ENCODE results near the gene COPS6. TPM values are rescaled to one million over a fixed set of nuclear protein-coding genes. Genes with fewer than 3 reads are reported as not detected.

COPS6 gene
- polyA plus RNA-seq, 1 of the 3 experiments (the other 2 are of a cell fraction): 435 TPM

DNA sequence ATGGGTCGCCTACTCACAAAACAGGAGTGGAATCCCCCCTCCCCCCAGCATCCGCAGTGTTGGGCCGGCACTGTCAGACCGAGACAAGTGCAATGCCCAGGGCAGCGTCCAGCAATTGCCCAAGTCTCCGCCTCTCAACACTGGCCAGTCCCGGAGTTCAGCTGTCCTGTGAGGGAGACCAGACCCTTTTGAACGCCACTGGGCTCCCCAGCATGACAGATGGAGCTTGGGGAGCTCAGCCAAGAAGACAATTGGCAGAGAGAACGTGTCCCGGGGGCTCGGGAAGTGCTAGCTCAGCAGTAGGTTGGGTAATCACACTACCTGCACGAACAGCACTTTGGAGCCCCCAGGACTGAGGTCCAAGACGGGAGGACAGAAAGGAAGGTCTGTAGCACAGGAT is 4.7 kb downstream of the COPS6 start:
- POLR2A ChIA-PET: interaction anchor here (1.0 to 7.5 kb wide), 2 partner anchors 7 to 36 kb away, joined by 4 to 98 read pairs; partner anchors contain the start of genes AP4M1 and MCM7
- peaks cover 76 to 77% of the 10 kb centered on the region in 2 experiments for H3K36me3 ChIP-seq (replicated peaks in 1 of 2; ENCODE audit: control insufficient read depth in 1 of 2, insufficient read depth in 2 of 2, low read length in 1 of 2)

DNA sequence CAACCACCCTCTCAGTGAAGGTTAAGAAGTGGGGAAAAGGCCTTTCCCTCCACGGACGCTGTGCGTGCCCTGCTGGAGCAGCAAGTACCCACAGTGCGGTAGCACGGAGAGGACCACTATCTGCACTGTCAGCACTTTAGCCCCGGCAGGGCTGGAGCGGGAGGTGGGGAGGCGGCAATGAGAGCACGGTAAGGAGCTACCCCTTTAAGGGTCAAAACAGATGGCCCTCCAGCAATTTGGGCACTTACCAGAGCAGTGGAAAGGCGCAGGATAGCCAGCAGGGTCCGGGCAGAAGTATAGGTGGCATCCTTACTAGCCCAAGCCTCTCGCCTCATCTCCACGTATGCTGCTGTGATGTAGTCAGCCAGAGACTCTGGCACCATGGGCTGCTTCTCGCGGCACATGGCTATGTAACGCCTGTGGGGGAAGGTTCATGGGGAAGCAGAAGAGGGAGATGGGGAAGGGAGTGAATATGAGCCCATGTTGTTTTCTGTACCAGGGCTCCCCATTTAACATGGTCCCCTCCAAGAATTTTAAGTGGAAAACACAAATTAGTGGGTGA is 5.2 kb downstream of the COPS6 start:
- Histone ChIP-seq H3K9ac (no peak overlapping the region), H3K4me2 (no peak overlapping the region), H3K4me3 (ENCODE audit: low read depth in 2 of 2, low read length in 1 of 2) (no peak overlapping the region; a peak in 1 of 4 replicates), H2AFZ (ENCODE audit: low read depth) (no peak overlapping the region), H3F3A (replicated peaks; ENCODE audit: insufficient read depth) (peaks cover 75% of the 10 kb centered on the region), H3K9me3 (no peaks in the 10 kb centered on the region), H3K27ac (ENCODE audit: low read depth in 2 of 2, low read length in 1 of 2) (peak overlapping the region in 1 of 2 experiments; percentile 58; a peak in 2 of 4 replicates), H4K20me1 (ENCODE audit: insufficient read depth) (peaks cover 3% of the 10 kb centered on the region; the same call in 1 of the 2 replicates), H3K36me3 (replicated peaks in 1 of 2; ENCODE audit: control insufficient read depth in 1 of 2, insufficient read depth in 2 of 2, low read length in 1 of 2) (peaks cover 81 to 82% of the 10 kb centered on the region in 2 experiments), H3K9me2 (no peaks in the 10 kb centered on the region), H3K4me1 (ENCODE audit: control insufficient read depth in 1 of 2, insufficient read depth in 2 of 2, low read depth in 1 of 2, low read length in 1 of 2) (peaks cover 18 to 58% of the 10 kb centered on the region in 2 experiments; a peak in 3 of 4 replicates), H3K79me2 (ENCODE audit: insufficient read depth) (peaks cover 89% of the 10 kb centered on the region), H3K27me3 (ENCODE audit: insufficient read depth) (no peaks in the 10 kb centered on the region)
- no peak for DNase-seq
- ChIA-PET POLR2A (interaction anchor here (1.0 to 7.5 kb wide), 2 partner anchors 7 to 35 kb away, joined by 4 to 98 read pairs; partner anchors contain the start of genes AP4M1 and MCM7), CTCF (interaction anchor here (1.2 kb wide), 1 partner anchor 37 kb away, joined by 6 read pairs; no protein-coding TSS in a partner anchor)
- TF ChIP-seq TAF1 (IDR thresholded peaks at IDR 0.05; ENCODE audit: borderline replicate concordance, low read depth, low read length): no peak
- TF ChIP-seq SIN3A (IDR thresholded peaks at IDR 0.05; ENCODE audit: borderline replicate concordance, low read depth, low read length): 0 out of 2 replicates have a peak, but pooled peaks have one; percentile 7
- TF ChIP-seq, protein P1, sequence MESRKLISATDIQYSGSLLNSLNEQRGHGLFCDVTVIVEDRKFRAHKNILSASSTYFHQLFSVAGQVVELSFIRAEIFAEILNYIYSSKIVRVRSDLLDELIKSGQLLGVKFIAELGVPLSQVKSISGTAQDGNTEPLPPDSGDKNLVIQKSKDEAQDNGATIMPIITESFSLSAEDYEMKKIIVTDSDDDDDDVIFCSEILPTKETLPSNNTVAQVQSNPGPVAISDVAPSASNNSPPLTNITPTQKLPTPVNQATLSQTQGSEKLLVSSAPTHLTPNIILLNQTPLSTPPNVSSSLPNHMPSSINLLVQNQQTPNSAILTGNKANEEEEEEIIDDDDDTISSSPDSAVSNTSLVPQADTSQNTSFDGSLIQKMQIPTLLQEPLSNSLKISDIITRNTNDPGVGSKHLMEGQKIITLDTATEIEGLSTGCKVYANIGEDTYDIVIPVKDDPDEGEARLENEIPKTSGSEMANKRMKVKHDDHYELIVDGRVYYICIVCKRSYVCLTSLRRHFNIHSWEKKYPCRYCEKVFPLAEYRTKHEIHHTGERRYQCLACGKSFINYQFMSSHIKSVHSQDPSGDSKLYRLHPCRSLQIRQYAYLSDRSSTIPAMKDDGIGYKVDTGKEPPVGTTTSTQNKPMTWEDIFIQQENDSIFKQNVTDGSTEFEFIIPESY (IDR thresholded peaks at IDR 0.05; ENCODE audit: borderline replicate concordance, low read depth): peak; percentile 1; the same call in 1 of the 2 replicates
- TF ChIP-seq RFX5 (IDR thresholded peaks at IDR 0.05; ENCODE audit: low read length): no peak
- no peak for TF ChIP-seq GABPA (IDR thresholded peaks at IDR 0.05; ENCODE audit: low read depth)
- 0 out of 2 replicates have a peak, but pooled peaks have one; percentile 43 for TF ChIP-seq FOXJ3 (CRISPR knock-in tag; IDR thresholded peaks at IDR 0.05)
- peak; percentile 45; the same call in 1 of the 2 replicates for TF ChIP-seq POLR2AphosphoS5 (IDR thresholded peaks at IDR 0.05; ENCODE audit: low read depth, low read length)
- no peak for TF ChIP-seq JUND (IDR thresholded peaks at IDR 0.05)
- 86% methylated on average over 16 of the region's 16 CpGs for WGBS (ENCODE audit: low lambda C conversion rate)

More for the DNA sequence above, 4.7 kb downstream of the COPS6 start:
- no peaks in the 10 kb centered on the region for H3K27me3 ChIP-seq (ENCODE audit: insufficient read depth)
- peak; percentile 52 for DNase-seq
- no peaks in the 10 kb centered on the region for H3K9me2 ChIP-seq
- H3K9ac ChIP-seq: no peak overlapping the region
- H2AFZ ChIP-seq (ENCODE audit: low read depth): no peak overlapping the region
- H3K79me2 ChIP-seq (ENCODE audit: insufficient read depth): peaks cover 89% of the 10 kb centered on the region
- peaks cover 3% of the 10 kb centered on the region; the same call in 1 of the 2 replicates for H4K20me1 ChIP-seq (ENCODE audit: insufficient read depth)
- WGBS (ENCODE audit: low lambda C conversion rate): 71% methylated on average over 9 of the region's 13 CpGs
- no peak for TF ChIP-seq SMC3 (IDR thresholded peaks at IDR 0.05; ENCODE audit: low read depth, low read length)
- TF ChIP-seq SIN3A (IDR thresholded peaks at IDR 0.05; ENCODE audit: borderline replicate concordance, low read depth, low read length): 0 out of 2 replicates have a peak, but pooled peaks have one; percentile 10
- TF ChIP-seq, protein P1 (IDR thresholded peaks at IDR 0.05; ENCODE audit: borderline replicate concordance, low read depth): peak; percentile 5; the same call in 1 of the 2 replicates
- TF ChIP-seq CHD2 (IDR thresholded peaks at IDR 0.05; ENCODE audit: low read length, partially characterized antibody): peak; percentile 10
- H3K9me3 ChIP-seq: no peaks in the 10 kb centered on the region
- peaks cover 76% of the 10 kb centered on the region for H3F3A ChIP-seq (replicated peaks; ENCODE audit: insufficient read depth)
- H3K27ac ChIP-seq (ENCODE audit: low read depth in 2 of 2, low read length in 1 of 2): peak overlapping the region in 1 of 2 experiments; percentile 58; a peak in 1 of 4 replicates
- H3K4me2 ChIP-seq: no peak overlapping the region
- CTCF ChIA-PET: no interaction called here
- no peak overlapping the region; a peak in 1 of 4 replicates for H3K4me3 ChIP-seq (ENCODE audit: low read depth in 2 of 2, low read length in 1 of 2)
- H3K4me1 ChIP-seq (ENCODE audit: control insufficient read depth in 1 of 2, insufficient read depth in 2 of 2, low read depth in 1 of 2, low read length in 1 of 2): peaks cover 14 to 54% of the 10 kb centered on the region in 2 experiments

Data from SK-N-SH (cell line).